ENCODE data around the gene L3MBTL3.

The L3MBTL3 gene

DNA sequence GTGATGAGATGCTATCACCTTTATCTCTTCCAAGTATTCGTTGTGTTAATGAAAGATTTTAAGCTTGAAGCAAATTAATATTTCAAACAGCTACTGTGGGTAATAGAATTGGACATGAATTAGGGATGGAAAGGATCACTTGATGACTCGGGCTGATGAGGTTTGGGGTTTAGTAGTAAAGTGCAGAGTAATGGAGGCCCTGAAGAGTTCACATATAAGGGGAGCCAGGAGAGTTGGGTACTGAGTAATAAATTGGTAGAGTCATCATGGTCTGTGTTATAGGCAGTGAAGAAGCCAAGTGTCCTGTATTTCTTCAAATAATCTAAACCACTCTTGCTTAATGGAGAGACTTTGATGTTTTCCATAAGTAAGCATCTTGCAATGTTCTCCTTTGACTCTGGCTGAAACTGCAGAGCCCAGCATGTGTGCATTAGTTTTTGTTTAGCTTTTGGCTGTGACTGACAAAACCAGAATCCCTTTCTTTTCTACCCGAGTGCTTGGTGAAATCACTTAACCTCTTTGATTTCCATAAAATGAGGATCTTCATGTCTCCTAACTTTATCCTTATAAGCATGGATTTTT is 57.6 kb downstream of the L3MBTL3 start:
- TF ChIP-seq FOXP2 (optimal IDR thresholded peaks at IDR 0.05; ENCODE audit: borderline replicate concordance, extremely low read depth, extremely low read length, insufficient read depth) (no peak), POLR2AphosphoS5 (IDR thresholded peaks at IDR 0.05; ENCODE audit: low read depth, low read length) (no peak), TAF1 (IDR thresholded peaks at IDR 0.05; ENCODE audit: borderline replicate concordance, insufficient read depth, low read length) (no peak), SIN3A (IDR thresholded peaks at IDR 0.05; ENCODE audit: borderline replicate concordance, insufficient read depth, low read length) (no peak)
- TF ChIP-seq, protein P1, sequence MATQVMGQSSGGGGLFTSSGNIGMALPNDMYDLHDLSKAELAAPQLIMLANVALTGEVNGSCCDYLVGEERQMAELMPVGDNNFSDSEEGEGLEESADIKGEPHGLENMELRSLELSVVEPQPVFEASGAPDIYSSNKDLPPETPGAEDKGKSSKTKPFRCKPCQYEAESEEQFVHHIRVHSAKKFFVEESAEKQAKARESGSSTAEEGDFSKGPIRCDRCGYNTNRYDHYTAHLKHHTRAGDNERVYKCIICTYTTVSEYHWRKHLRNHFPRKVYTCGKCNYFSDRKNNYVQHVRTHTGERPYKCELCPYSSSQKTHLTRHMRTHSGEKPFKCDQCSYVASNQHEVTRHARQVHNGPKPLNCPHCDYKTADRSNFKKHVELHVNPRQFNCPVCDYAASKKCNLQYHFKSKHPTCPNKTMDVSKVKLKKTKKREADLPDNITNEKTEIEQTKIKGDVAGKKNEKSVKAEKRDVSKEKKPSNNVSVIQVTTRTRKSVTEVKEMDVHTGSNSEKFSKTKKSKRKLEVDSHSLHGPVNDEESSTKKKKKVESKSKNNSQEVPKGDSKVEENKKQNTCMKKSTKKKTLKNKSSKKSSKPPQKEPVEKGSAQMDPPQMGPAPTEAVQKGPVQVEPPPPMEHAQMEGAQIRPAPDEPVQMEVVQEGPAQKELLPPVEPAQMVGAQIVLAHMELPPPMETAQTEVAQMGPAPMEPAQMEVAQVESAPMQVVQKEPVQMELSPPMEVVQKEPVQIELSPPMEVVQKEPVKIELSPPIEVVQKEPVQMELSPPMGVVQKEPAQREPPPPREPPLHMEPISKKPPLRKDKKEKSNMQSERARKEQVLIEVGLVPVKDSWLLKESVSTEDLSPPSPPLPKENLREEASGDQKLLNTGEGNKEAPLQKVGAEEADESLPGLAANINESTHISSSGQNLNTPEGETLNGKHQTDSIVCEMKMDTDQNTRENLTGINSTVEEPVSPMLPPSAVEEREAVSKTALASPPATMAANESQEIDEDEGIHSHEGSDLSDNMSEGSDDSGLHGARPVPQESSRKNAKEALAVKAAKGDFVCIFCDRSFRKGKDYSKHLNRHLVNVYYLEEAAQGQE (IDR thresholded peaks at IDR 0.05; ENCODE audit: insufficient read depth in 1 of 2, low read depth in 2 of 2, low read length in 2 of 2) = no peak

DNA sequence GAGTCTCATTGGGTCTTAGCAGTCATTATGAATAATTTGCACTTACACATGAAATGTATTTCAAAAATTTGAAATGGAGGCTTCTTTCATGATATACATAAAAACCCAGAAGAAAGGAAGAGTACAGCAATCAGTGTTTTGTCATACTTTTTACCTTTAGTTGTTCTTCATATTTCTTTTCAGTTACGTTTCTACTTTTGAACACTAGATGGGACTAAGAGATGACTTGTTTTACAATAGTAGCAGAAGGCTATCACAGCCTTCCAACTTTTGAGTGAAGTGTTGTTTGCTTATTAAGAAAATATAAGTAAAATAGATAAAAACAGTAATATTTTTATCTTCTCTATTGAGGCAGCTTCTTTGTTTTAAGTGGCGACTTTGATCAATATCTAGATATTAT is 58.1 kb downstream of the L3MBTL3 start:
- no peak for TF ChIP-seq POLR2AphosphoS5 (IDR thresholded peaks at IDR 0.05; ENCODE audit: low read depth, low read length)
- no peak for TF ChIP-seq SIN3A (IDR thresholded peaks at IDR 0.05; ENCODE audit: borderline replicate concordance, insufficient read depth, low read length)
- TF ChIP-seq FOXP2 (optimal IDR thresholded peaks at IDR 0.05; ENCODE audit: borderline replicate concordance, extremely low read depth, extremely low read length, insufficient read depth) = no peak
- TF ChIP-seq, protein P1 (IDR thresholded peaks at IDR 0.05; ENCODE audit: insufficient read depth in 1 of 2, low read depth in 2 of 2, low read length in 2 of 2) = no peak
- no peak for TF ChIP-seq TAF1 (IDR thresholded peaks at IDR 0.05; ENCODE audit: borderline replicate concordance, insufficient read depth, low read length)

DNA sequence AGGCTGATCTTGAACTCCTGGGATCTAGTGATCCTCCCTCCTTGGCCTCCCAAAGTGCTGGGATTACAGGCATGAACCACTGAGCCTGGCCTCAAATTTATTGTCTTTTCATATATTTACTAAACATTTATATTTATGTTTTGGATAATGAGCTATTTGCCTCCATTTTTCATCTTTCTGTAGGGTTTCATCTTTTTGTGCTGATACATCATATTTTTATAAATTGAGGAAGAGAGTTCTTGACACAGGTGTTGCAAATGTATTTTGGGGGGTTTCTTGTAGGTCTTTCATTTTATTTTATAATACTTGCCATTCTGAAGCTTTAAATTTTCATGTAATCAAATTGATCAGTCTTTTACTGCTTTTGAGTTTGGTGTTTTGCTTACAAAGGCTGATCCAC is 72.4 kb downstream of the L3MBTL3 start:
- TF ChIP-seq POLR2AphosphoS5 (IDR thresholded peaks at IDR 0.05; ENCODE audit: low read depth, low read length) (no peak), TAF1 (IDR thresholded peaks at IDR 0.05; ENCODE audit: borderline replicate concordance, insufficient read depth, low read length) (no peak), FOXP2 (optimal IDR thresholded peaks at IDR 0.05; ENCODE audit: borderline replicate concordance, extremely low read depth, extremely low read length, insufficient read depth) (no peak), SIN3A (IDR thresholded peaks at IDR 0.05; ENCODE audit: borderline replicate concordance, insufficient read depth, low read length) (no peak)
- TF ChIP-seq, protein P1 (IDR thresholded peaks at IDR 0.05; ENCODE audit: insufficient read depth in 1 of 2, low read depth in 2 of 2, low read length in 2 of 2) = no peak

DNA sequence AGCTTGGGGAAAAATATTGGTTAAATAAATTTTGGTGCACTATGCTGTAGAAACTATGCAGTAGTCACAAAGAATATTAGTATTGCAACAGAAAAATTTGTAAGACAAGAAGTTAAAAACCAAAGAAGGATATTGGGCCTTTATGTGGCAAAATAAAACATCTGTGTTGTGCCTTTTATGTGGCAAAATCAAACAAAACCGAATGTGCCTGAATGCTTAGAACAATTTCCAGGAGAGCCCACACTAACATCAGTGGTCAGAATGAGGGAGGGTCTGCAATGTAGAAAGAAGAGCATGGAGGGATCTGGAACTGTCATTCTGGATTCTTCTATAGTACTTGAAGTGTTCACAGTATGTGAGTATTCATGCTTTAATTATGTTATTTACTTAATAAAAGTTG is 75.2 kb downstream of the L3MBTL3 start:
- TF ChIP-seq TAF1 (IDR thresholded peaks at IDR 0.05; ENCODE audit: borderline replicate concordance, insufficient read depth, low read length) (no peak), SIN3A (IDR thresholded peaks at IDR 0.05; ENCODE audit: borderline replicate concordance, insufficient read depth, low read length) (no peak), FOXP2 (optimal IDR thresholded peaks at IDR 0.05; ENCODE audit: borderline replicate concordance, extremely low read depth, extremely low read length, insufficient read depth) (no peak), POLR2AphosphoS5 (IDR thresholded peaks at IDR 0.05; ENCODE audit: low read depth, low read length) (no peak)
- TF ChIP-seq, protein P1 (IDR thresholded peaks at IDR 0.05; ENCODE audit: insufficient read depth in 1 of 2, low read depth in 2 of 2, low read length in 2 of 2) = no peak
